ENCODE measurements around the gene TMEM8B. TPM values are rescaled to one million over a fixed set of nuclear protein-coding genes. Genes with fewer than 3 reads are reported as not detected.

The TMEM8B gene
- polyA plus RNA-seq, 3 donors = 30.2 to 36.2 (median 31.1) TPM

GRCh38 chr9:35808433-35808832 is 20.6 kb upstream of the TMEM8B start:
- DNase-seq = no peak

- no peak for DNase-seq
These were observed 18.9 kb upstream of the TMEM8B start for GRCh38 chr9:35810122-35810521.

- DNase-seq = no peak
These were observed 17.5 kb upstream of the TMEM8B start for GRCh38 chr9:35811381-35812024.

GRCh38 chr9:35812025-35812602 is 16.9 kb upstream of the TMEM8B start, which contains the start of gene SPAG8:
Gene SPAG8, minus strand, starts transcription at chr9:35812262. Its CDS starts 115 bp downstream, at chr9:35812147.
- peak; percentile 95 for DNase-seq

- no peak for DNase-seq
These were observed 15.5 kb upstream of the TMEM8B start for GRCh38 chr9:35813434-35814105.

- peak; percentile 51 for DNase-seq
These were observed 14.8 kb upstream of the TMEM8B start for GRCh38 chr9:35814106-35814840.

GRCh38 chr9:35814841-35815543 is 14.0 kb upstream of the TMEM8B start, which contains the start of gene HINT2:
Gene HINT2, minus strand, starts transcription at chr9:35815042. Its CDS starts 63 bp downstream, at chr9:35814979.
- DNase-seq = peak; percentile 98

- DNase-seq = no peak
These were observed 12.3 kb upstream of the TMEM8B start for GRCh38 chr9:35816708-35817107.

- DNase-seq = no peak
These were observed 10.7 kb upstream of the TMEM8B start for GRCh38 chr9:35818341-35818740.

GRCh38 chr9:35820076-35820475 is 9.0 kb upstream of the TMEM8B start:
- DNase-seq = no peak

GRCh38 chr9:35822926-35823325 is 6.1 kb upstream of the TMEM8B start:
- no peak for DNase-seq

- DNase-seq = peak; percentile 60
These were observed 2.8 kb upstream of the TMEM8B start for GRCh38 chr9:35826071-35826701.

- no peak for DNase-seq
These were observed 1.5 kb upstream of the TMEM8B start for GRCh38 chr9:35827486-35827885.

- DNase-seq = peak; percentile 41
These were observed 328 bp upstream of the TMEM8B start, which contains the start of gene FAM221B for GRCh38 chr9:35828716-35829083. Gene FAM221B, minus strand, starts transcription at chr9:35828732. Its CDS starts 2,571 bp downstream, at chr9:35826161.

- no peak for DNase-seq
These were observed 702 bp downstream of the TMEM8B start for GRCh38 chr9:35829764-35830096.

- no peak for DNase-seq
These were observed 2.0 kb downstream of the TMEM8B start for GRCh38 chr9:35831040-35831439.

GRCh38 chr9:35832814-35833213 is 3.8 kb downstream of the TMEM8B start:
- no peak for DNase-seq

GRCh38 chr9:35834260-35835215 is 5.5 kb downstream of the TMEM8B start:
- no peak for DNase-seq

GRCh38 chr9:35835216-35835632 is 6.2 kb downstream of the TMEM8B start:
- DNase-seq = no peak

- DNase-seq = no peak
These were observed 6.7 kb downstream of the TMEM8B start for GRCh38 chr9:35835766-35836165.
